Measurements from ENCODE around the gene ECD.

ECD gene

GRCh38 chr10:73205890-73206289 lies 38.1 kb upstream of the ECD start:
- H3K27ac ChIP-seq: no peak overlapping the region
- no peak for TF ChIP-seq CTCF (conservative IDR thresholded peaks at IDR 0.05)

DNA sequence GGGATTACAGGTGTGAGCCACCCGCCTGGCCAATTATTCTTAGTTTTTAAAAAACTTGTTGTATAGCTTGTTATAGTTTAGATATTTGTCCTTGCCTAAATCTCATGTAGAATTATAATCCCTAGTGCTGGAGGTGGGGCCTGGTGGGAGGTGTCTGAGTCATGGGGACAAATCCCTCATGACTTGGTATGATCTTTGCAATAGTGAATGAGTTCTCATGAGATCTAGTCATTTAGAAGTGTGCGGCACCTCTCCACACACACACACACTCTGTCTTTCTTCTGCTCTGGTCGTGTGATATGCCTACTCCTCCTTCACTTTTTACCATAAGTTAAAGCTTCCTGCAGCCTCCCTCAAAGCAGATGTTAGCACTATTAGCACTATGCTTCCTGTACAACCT lies 37.3 kb upstream of the ECD start:
- TF ChIP-seq CTCF (conservative IDR thresholded peaks at IDR 0.05): no peak
- H3K27ac ChIP-seq: no peak overlapping the region

DNA sequence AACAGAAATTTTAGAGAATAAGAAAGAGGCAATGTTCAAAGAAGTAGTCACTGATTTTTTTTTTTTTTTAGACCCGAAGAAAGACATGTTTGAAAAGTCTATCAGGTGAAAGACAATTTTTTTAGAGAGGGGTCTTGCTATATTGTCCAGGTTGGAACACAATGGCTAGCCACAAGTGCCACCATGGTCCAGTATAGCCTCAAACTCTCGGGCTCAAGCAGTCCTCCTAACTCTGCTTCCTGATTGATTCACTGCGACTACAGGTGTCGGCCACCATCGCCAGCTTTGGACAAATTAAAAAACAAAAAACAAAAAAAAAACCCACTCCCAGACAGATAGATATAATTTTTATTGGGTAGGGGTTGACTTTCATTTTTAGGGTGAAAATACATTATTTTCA lies 22.4 kb upstream of the ECD start:
- H3K27ac ChIP-seq: no peak overlapping the region

DNA sequence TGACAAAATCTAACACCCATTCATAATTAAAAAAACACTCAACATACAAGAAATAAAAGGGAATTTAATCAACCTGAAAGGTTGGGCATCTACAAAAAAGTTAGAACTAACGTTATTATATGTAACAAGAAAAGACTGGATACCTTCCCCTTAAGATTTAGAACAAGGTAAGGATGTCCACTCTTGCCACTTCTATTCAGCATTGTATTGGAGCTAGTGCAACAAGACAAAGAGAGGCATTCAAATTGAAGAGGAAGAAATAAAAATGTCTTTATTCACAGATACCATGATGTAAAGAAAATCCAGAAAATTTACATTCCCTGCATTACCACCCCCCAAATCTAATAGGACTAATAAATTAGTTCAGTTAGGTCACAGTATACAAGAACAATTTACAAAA lies 18.5 kb upstream of the ECD start:
- H3K27ac ChIP-seq: no peak overlapping the region
- no peak for TF ChIP-seq CTCF (conservative IDR thresholded peaks at IDR 0.05)

More for the DNA sequence above, 22.4 kb upstream of the ECD start:
- no peak for TF ChIP-seq CTCF (conservative IDR thresholded peaks at IDR 0.05)

GRCh38 chr10:73183667-73184281 lies 16.0 kb upstream of the ECD start:
- TF ChIP-seq CTCF (conservative IDR thresholded peaks at IDR 0.05): no peak
- no peak overlapping the region for H3K27ac ChIP-seq

GRCh38 chr10:73182568-73182967 lies 14.8 kb upstream of the ECD start:
- H3K27ac ChIP-seq: no peak overlapping the region
- TF ChIP-seq CTCF (conservative IDR thresholded peaks at IDR 0.05): no peak

DNA sequence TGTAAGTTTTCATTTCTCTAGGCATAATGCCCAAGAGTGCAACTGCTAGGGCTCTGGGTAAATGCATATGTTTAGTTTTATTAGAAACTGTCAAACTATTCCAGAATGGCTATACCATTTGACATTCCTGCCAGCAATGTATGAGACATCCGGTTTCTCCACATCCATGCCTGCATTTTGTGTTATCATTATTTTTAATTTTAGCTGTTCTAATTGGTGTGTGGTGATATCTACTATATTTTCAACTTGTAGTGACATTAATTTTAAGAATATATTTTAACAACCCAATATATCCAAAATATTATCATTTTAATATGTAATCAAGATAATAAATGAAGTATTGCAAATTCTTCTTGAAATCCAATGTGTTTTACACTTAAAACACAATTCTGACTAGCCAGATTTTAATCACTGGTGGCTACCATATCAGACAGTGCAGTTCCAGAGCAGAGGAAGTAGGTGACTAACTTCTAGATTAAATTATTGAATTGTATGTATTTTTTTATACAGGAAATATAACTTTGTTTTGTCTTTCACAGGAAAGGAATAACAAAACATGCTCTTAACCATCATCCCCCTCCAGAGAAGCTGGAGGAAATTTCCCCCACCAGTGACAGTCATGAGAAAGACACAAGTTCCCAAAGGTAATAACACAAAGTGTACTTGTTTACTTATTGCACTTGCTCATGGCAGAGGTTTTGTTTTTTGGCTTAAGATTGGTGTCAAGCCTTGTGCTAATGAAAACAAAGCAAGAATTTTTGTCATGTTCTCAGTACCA lies 6.5 kb upstream of the ECD start:
- no peak for TF ChIP-seq CTCF (conservative IDR thresholded peaks at IDR 0.05)

More for the DNA sequence above, 6.5 kb upstream of the ECD start:
- H3K27ac ChIP-seq: no peak overlapping the region
